SK-N-SH treated with all-trans-retinoic acid at 6 μM for 48 hours (cell line): ENCODE results near the gene CEP192.

Source experiments
- ARNTL ChIP-seq: fragments of 450-650 bp; formaldehyde crosslinking; IDR thresholded peaks from 2 replicates; pipeline ENCODE4 v1.5.0; 2020; ENCODE audit warnings: low read depth, mild to moderate bottlenecking, moderate library complexity, borderline replicate concordance
- BACH2 ChIP-seq: fragments of 250-450 bp; sonication (Bioruptor Pico); IDR thresholded peaks from 2 replicates; pipeline ENCODE4 v1.9.0; 2021; ENCODE audit warnings: mild to moderate bottlenecking, borderline replicate concordance
- GLIS3 ChIP-seq: fragments of 250-450 bp; sonication (Bioruptor Pico); IDR thresholded peaks from 2 replicates; pipeline ENCODE4 v1.5.0; 2020; ENCODE audit warnings: mild to moderate bottlenecking, moderate library complexity
- OSR1 ChIP-seq: fragments of 250-450 bp; sonication (Bioruptor Pico); IDR thresholded peaks from 2 replicates; pipeline ENCODE4 v1.8.0; 2022; ENCODE audit warnings: moderate library complexity, mild to moderate bottlenecking, inconsistent platforms
- RARB ChIP-seq: fragments of 250-450 bp; sonication (Bioruptor Pico); IDR thresholded peaks from 2 replicates; pipeline ENCODE4 v1.8.0; 2021; ENCODE audit warnings: mild to moderate bottlenecking, moderate library complexity
- TCF4 ChIP-seq: fragments of 250-450 bp; sonication (Bioruptor Pico); IDR thresholded peaks from 2 replicates; pipeline ENCODE4 v1.8.0; 2021; ENCODE audit warnings: mild to moderate bottlenecking, moderate library complexity, borderline replicate concordance
- ZC3H10 ChIP-seq: fragments of 250-450 bp; sonication (Bioruptor Pico); IDR thresholded peaks from 2 replicates; pipeline ENCODE4 v1.5.1; 2021; ENCODE audit warnings: mild to moderate bottlenecking, moderate library complexity
- ZFP3 ChIP-seq: fragments of 250-450 bp; sonication (Bioruptor Pico); IDR thresholded peaks from 2 replicates; pipeline ENCODE4 v1.5.0; 2020; ENCODE audit warnings: mild to moderate bottlenecking, moderate library complexity
- ZFP30 ChIP-seq: fragments of 450-650 bp; formaldehyde crosslinking; IDR thresholded peaks from 2 replicates; pipeline ENCODE4 v1.5.0; 2022; ENCODE audit warnings: mild to moderate bottlenecking, moderate library complexity
- ZNF565 ChIP-seq: fragments of 450-650 bp; formaldehyde crosslinking; conservative IDR thresholded peaks from 2 replicates; pipeline ENCODE4 v1.5.0; 2020; ENCODE audit warnings: low read depth, mild to moderate bottlenecking, moderate library complexity
- TF ChIP-seq, protein P1 (sequence below): fragments of 250-450 bp; sonication (Bioruptor Pico); IDR thresholded peaks from 2 replicates; pipeline ENCODE4 v1.8.0; 2020; ENCODE audit warnings: mild to moderate bottlenecking, moderate library complexity, borderline replicate concordance
- TF ChIP-seq, protein P2 (sequence below): fragments of 250-450 bp; sonication (Bioruptor Pico); IDR thresholded peaks from 2 replicates; pipeline ENCODE4 v1.5.1; 2020; ENCODE audit warnings: low read depth, mild to moderate bottlenecking, moderate library complexity
- TF ChIP-seq, protein P3 (sequence below): fragments of 250-450 bp; sonication (Bioruptor Pico); IDR thresholded peaks from 2 replicates; pipeline ENCODE4 v1.5.0; 2020; ENCODE audit warnings: mild to moderate bottlenecking, moderate library complexity

DNA sequence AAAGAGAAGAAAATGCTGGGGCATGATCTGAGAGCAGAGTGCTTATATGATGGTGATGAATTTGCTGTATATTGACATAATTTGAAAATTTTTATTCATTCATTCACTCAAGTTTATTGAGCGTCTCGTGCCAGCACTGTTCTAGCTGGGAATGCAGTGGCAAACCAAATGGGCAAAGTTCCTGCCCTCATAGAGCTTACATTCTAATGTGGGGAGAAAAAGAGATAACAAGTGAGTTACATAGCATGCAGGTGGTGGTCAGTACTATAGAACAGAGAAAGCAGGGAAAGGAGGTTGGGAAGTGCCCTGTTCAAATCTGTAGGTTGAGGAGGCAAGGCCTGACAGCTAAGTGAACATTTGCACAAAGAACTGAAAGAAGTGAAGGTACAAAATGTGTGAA, 4.3 kb downstream of the CEP192 start:
- TF ChIP-seq ARNTL (CRISPR knock-in tag) (no peak), BACH2 (no peak), OSR1 (CRISPR knock-in tag) (no peak), ZNF565 (no peak), ZFP30 (no peak), TCF4 (CRISPR knock-in tag) (no peak), ZFP3 (CRISPR knock-in tag) (no peak), RARB (CRISPR knock-in tag) (no peak), ZC3H10 (CRISPR knock-in tag) (no peak), GLIS3 (no peak)
- TF ChIP-seq, protein P1, sequence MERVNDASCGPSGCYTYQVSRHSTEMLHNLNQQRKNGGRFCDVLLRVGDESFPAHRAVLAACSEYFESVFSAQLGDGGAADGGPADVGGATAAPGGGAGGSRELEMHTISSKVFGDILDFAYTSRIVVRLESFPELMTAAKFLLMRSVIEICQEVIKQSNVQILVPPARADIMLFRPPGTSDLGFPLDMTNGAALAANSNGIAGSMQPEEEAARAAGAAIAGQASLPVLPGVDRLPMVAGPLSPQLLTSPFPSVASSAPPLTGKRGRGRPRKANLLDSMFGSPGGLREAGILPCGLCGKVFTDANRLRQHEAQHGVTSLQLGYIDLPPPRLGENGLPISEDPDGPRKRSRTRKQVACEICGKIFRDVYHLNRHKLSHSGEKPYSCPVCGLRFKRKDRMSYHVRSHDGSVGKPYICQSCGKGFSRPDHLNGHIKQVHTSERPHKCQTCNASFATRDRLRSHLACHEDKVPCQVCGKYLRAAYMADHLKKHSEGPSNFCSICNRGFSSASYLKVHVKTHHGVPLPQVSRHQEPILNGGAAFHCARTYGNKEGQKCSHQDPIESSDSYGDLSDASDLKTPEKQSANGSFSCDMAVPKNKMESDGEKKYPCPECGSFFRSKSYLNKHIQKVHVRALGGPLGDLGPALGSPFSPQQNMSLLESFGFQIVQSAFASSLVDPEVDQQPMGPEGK (CRISPR knock-in tag), result no peak
- TF ChIP-seq, protein P2, sequence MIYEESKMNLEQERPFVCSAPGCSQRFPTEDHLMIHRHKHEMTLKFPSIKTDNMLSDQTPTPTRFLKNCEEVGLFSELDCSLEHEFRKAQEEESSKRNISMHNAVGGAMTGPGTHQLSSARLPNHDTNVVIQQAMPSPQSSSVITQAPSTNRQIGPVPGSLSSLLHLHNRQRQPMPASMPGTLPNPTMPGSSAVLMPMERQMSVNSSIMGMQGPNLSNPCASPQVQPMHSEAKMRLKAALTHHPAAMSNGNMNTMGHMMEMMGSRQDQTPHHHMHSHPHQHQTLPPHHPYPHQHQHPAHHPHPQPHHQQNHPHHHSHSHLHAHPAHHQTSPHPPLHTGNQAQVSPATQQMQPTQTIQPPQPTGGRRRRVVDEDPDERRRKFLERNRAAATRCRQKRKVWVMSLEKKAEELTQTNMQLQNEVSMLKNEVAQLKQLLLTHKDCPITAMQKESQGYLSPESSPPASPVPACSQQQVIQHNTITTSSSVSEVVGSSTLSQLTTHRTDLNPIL (CRISPR knock-in tag), result no peak
- TF ChIP-seq, protein P3, sequence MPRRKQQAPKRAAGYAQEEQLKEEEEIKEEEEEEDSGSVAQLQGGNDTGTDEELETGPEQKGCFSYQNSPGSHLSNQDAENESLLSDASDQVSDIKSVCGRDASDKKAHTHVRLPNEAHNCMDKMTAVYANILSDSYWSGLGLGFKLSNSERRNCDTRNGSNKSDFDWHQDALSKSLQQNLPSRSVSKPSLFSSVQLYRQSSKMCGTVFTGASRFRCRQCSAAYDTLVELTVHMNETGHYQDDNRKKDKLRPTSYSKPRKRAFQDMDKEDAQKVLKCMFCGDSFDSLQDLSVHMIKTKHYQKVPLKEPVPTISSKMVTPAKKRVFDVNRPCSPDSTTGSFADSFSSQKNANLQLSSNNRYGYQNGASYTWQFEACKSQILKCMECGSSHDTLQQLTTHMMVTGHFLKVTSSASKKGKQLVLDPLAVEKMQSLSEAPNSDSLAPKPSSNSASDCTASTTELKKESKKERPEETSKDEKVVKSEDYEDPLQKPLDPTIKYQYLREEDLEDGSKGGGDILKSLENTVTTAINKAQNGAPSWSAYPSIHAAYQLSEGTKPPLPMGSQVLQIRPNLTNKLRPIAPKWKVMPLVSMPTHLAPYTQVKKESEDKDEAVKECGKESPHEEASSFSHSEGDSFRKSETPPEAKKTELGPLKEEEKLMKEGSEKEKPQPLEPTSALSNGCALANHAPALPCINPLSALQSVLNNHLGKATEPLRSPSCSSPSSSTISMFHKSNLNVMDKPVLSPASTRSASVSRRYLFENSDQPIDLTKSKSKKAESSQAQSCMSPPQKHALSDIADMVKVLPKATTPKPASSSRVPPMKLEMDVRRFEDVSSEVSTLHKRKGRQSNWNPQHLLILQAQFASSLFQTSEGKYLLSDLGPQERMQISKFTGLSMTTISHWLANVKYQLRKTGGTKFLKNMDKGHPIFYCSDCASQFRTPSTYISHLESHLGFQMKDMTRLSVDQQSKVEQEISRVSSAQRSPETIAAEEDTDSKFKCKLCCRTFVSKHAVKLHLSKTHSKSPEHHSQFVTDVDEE (CRISPR knock-in tag), result no peak
